Measurements from ENCODE around the gene CTSV. TPM values are rescaled to one million over a fixed set of nuclear protein-coding genes. Genes with fewer than 3 reads are reported as not detected.
"Not testable (repeated sequence)": the region's sequence is repeated elsewhere in the genome, so short reads cannot be mapped to it uniquely, and the experiment has no call there.

Gene CTSV
- polyA plus RNA-seq (2013), result not detected

DNA sequence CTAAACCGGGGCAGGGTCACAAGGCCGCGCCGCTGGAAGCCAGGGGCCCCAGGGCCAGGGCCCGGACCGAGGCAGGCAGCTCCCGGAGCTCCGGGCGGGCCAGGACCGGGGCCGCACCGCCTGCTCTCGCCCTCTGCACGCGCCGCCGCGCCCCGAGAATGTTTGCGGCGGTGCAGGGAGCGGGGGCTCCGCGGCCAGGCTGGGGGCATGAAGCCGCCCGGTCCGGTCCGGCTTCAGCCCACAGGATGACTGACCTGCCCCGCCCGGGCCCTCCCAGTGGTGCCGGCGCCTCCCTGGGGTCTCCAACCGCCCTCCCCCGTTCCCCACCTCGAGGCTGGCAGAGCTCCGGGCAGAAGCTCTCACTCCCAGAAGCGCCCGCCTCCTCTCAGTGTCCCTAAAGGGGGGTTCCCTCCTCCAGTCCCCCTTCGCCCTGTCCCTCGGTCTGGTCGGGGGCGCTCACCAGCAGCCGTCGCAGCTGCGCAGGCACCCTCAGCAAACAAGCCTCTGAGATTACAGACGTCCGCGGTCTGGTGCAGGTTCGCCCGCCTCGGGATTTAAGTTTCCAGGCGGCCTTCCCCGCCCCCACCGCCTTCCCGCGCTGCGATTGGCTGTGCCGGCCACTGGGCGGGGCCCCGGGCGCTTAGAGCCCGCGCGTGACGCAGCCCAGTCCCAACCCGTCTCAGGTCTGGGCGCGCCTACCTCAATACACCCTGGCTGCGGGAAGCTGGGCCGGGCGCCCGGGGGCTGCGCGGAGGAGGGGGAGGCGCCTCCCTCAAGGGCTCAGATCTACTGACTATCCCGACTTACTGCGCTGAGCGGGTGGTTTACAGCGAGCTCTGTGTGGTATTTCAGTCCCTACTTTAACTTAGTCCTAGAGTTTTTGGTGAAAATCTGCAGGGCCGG lies at the start of gene CTSV:
Gene CTSV, minus strand, starts transcription at position 532 of the 903 bp plus-strand sequence. CDS start 1,099 bp downstream, outside the sequence.
- CTCF ChIA-PET, result no interaction called here
- WGBS (ENCODE audit: insufficient coverage), result under 1% methylated on average over 53 of the region's 80 CpGs
- Histone ChIP-seq H3K27ac (ENCODE audit: insufficient read depth in 1 of 2, low read depth in 1 of 2, low read length in 2 of 2, poor library complexity in 1 of 2, severe bottlenecking in 2 of 2) (no peak within 1 kb of the TSS), H3K36me3 (ENCODE audit: control insufficient read depth in 4 of 4, insufficient read depth in 4 of 4, low read length in 3 of 4) (no peaks in the 10 kb centered on the region), H3K9me3 (ENCODE audit: control extremely low read depth in 1 of 5, control insufficient read depth in 4 of 5, insufficient read depth in 2 of 5, low read depth in 1 of 5, low read length in 4 of 5) (peaks cover 0 to 8% (median 4%) of the 10 kb centered on the region in 5 experiments), H3K4me3 (ENCODE audit: control insufficient read depth in 1 of 7, extremely low read depth in 1 of 7, insufficient read depth in 4 of 7, low read depth in 2 of 7, low read length in 6 of 7) (peak within 1 kb of the TSS in 6 of 7 experiments; percentile 26 to 76 (median 60)), H3K4me1 (ENCODE audit: control extremely low read depth in 1 of 4, control insufficient read depth in 4 of 4, insufficient read depth in 4 of 4, low read length in 3 of 4) (peaks cover 0 to 14% (median 13%) of the 10 kb centered on the region in 4 experiments), H3K27me3 (replicated peaks in 2 of 5; ENCODE audit: control insufficient read depth in 4 of 5, insufficient read depth in 5 of 5, low read length in 4 of 5) (peaks cover 11 to 69% (median 25%) of the 10 kb centered on the region in 5 experiments)
- DNase-seq, result peak; percentile 78 to 89 (median 87)
- POLR2A ChIA-PET, result no interaction called here

DNA sequence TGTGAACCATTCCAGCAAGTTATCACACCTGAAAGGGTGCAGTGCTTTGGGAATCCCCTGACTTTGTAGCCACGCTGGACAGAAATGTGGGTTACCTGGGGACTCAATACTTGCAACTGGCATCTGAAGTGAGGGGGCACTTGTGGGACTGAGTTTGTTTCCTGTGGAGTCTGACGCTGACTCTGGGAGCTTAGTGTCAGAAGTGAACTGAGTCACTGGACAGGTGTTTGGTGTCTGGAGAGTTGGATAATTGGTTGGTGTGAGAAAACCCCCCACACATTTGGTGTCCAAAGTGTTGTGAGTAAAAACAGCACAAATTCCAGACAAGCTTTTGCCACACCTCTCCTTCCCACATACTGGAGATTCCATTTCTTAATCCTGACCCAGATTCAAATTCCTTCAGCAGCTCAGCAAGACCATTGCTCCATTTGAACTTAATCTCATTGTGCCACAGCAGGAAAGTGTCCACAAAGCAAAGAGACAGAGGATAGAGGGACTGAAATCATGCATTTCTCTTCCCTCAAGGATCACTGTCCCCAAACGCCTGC lies 48.8 kb upstream of the CTSV start:
- peaks cover 0 to 21% (median 7%) of the 10 kb centered on the region in 5 experiments for H3K27me3 ChIP-seq (replicated peaks in 2 of 5; ENCODE audit: control insufficient read depth in 4 of 5, insufficient read depth in 5 of 5, low read length in 4 of 5)
- 76% methylated on average over 2 of the region's 3 CpGs for WGBS (ENCODE audit: insufficient coverage)
- H3K36me3 ChIP-seq (ENCODE audit: control insufficient read depth in 4 of 4, insufficient read depth in 4 of 4, low read length in 3 of 4); H3K27ac ChIP-seq (ENCODE audit: insufficient read depth in 1 of 2, low read depth in 1 of 2, low read length in 2 of 2, poor library complexity in 1 of 2, severe bottlenecking in 2 of 2); DNase-seq; H3K4me3 ChIP-seq (ENCODE audit: control insufficient read depth in 1 of 7, extremely low read depth in 1 of 7, insufficient read depth in 4 of 7, low read depth in 2 of 7, low read length in 6 of 7); POLR2A ChIA-PET; H3K4me1 ChIP-seq (ENCODE audit: control extremely low read depth in 1 of 4, control insufficient read depth in 4 of 4, insufficient read depth in 4 of 4, low read length in 3 of 4); H3K9me3 ChIP-seq (ENCODE audit: control extremely low read depth in 1 of 5, control insufficient read depth in 4 of 5, insufficient read depth in 2 of 5, low read depth in 1 of 5, low read length in 4 of 5): not testable (repeated sequence)
- CTCF ChIA-PET, result interaction anchor here (1.3 kb wide), 1 partner anchor 17 kb away, joined by 3 read pairs; no protein-coding TSS in a partner anchor

DNA sequence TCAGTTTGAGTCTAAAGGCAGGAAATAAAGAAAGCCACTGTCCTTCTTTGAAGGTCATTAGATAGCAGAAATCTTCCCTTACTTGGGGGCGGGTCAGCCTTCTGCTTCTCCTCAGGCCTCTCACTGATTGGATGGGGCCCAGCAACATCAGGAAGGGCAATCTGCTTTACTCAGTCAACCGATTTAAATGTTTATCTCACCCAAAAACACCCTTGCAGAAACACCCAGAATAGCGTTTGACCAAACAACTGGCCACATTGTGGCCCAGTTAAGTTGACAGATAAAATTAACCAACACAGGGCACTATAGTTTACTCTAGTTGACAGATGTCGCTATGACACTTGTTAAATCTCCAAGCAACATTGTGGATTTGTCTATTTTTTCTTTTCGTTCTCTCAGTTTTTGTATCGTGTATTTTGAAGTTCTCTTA lies 45.6 kb upstream of the CTSV start:
- DNase-seq, result peak in 1 of 3 donors; percentile 14
- H3K9me3 ChIP-seq (ENCODE audit: control extremely low read depth in 1 of 5, control insufficient read depth in 4 of 5, insufficient read depth in 2 of 5, low read depth in 1 of 5, low read length in 4 of 5); H3K27ac ChIP-seq (ENCODE audit: insufficient read depth in 1 of 2, low read depth in 1 of 2, low read length in 2 of 2, poor library complexity in 1 of 2, severe bottlenecking in 2 of 2); H3K4me1 ChIP-seq (ENCODE audit: control extremely low read depth in 1 of 4, control insufficient read depth in 4 of 4, insufficient read depth in 4 of 4, low read length in 3 of 4); H3K4me3 ChIP-seq (ENCODE audit: control insufficient read depth in 1 of 7, extremely low read depth in 1 of 7, insufficient read depth in 4 of 7, low read depth in 2 of 7, low read length in 6 of 7); CTCF ChIA-PET; H3K36me3 ChIP-seq (ENCODE audit: control insufficient read depth in 4 of 4, insufficient read depth in 4 of 4, low read length in 3 of 4); POLR2A ChIA-PET: not testable (repeated sequence)
- 83% methylated on average over 4 of the region's 6 CpGs for WGBS (ENCODE audit: insufficient coverage)
- peaks cover 0 to 29% (median 8%) of the 10 kb centered on the region in 5 experiments for H3K27me3 ChIP-seq (replicated peaks in 2 of 5; ENCODE audit: control insufficient read depth in 4 of 5, insufficient read depth in 5 of 5, low read length in 4 of 5)

DNA sequence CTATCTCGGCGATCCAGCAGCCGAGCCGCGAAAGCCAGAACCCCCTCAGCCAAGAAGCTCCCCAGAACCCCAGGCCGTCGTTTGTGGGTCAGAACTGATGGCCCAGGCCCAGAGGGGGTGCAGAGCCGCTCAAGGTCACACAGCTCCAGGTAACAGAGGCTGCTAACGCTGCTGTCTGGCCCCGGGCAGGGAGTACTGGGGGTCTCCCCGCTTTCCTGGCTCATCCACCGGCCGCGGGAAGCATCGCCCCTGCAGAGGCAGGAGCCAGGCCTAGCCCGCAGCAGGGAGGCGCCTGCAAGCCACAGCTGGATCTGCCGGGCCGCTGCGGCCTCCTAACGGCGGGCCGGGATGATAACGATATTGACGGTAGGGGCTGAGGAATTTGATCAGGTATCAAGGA lies 39.4 kb upstream of the CTSV start:
- no peak overlapping the region for H3K4me3 ChIP-seq (ENCODE audit: control insufficient read depth in 1 of 7, extremely low read depth in 1 of 7, insufficient read depth in 4 of 7, low read depth in 2 of 7, low read length in 6 of 7)
- peaks cover 0 to 4% (median 0%) of the 10 kb centered on the region in 4 experiments for H3K4me1 ChIP-seq (ENCODE audit: control extremely low read depth in 1 of 4, control insufficient read depth in 4 of 4, insufficient read depth in 4 of 4, low read length in 3 of 4)
- DNase-seq, result no peak
- POLR2A ChIA-PET, result no interaction called here
- H3K27ac ChIP-seq (ENCODE audit: insufficient read depth in 1 of 2, low read depth in 1 of 2, low read length in 2 of 2, poor library complexity in 1 of 2, severe bottlenecking in 2 of 2), result no peak overlapping the region
- WGBS (ENCODE audit: insufficient coverage), result 59% methylated on average over 17 of the region's 25 CpGs
- CTCF ChIA-PET, result no interaction called here
- peaks cover 0 to 2% (median 0%) of the 10 kb centered on the region in 5 experiments for H3K9me3 ChIP-seq (ENCODE audit: control extremely low read depth in 1 of 5, control insufficient read depth in 4 of 5, insufficient read depth in 2 of 5, low read depth in 1 of 5, low read length in 4 of 5)
- H3K27me3 ChIP-seq (replicated peaks in 2 of 5; ENCODE audit: control insufficient read depth in 4 of 5, insufficient read depth in 5 of 5, low read length in 4 of 5), result peaks cover 0 to 71% (median 22%) of the 10 kb centered on the region in 5 experiments
- no peaks in the 10 kb centered on the region for H3K36me3 ChIP-seq (ENCODE audit: control insufficient read depth in 4 of 4, insufficient read depth in 4 of 4, low read length in 3 of 4)

GRCh38 chr9:97077452-97078295 lies 38.7 kb upstream of the CTSV start:
- peaks cover 0 to 4% (median 0%) of the 10 kb centered on the region in 4 experiments for H3K4me1 ChIP-seq (ENCODE audit: control extremely low read depth in 1 of 4, control insufficient read depth in 4 of 4, insufficient read depth in 4 of 4, low read length in 3 of 4)
- no peaks in the 10 kb centered on the region for H3K9me3 ChIP-seq (ENCODE audit: control extremely low read depth in 1 of 5, control insufficient read depth in 4 of 5, insufficient read depth in 2 of 5, low read depth in 1 of 5, low read length in 4 of 5)
- 52% methylated on average over 32 of the region's 37 CpGs for WGBS (ENCODE audit: insufficient coverage)
- CTCF ChIA-PET, result no interaction called here
- POLR2A ChIA-PET, result no interaction called here
- no peaks in the 10 kb centered on the region for H3K36me3 ChIP-seq (ENCODE audit: control insufficient read depth in 4 of 4, insufficient read depth in 4 of 4, low read length in 3 of 4)
- peak overlapping the region in 1 of 7 experiments; percentile 8 for H3K4me3 ChIP-seq (ENCODE audit: control insufficient read depth in 1 of 7, extremely low read depth in 1 of 7, insufficient read depth in 4 of 7, low read depth in 2 of 7, low read length in 6 of 7)
- DNase-seq, result no peak
- H3K27ac ChIP-seq (ENCODE audit: insufficient read depth in 1 of 2, low read depth in 1 of 2, low read length in 2 of 2, poor library complexity in 1 of 2, severe bottlenecking in 2 of 2), result no peak overlapping the region
- H3K27me3 ChIP-seq (replicated peaks in 2 of 5; ENCODE audit: control insufficient read depth in 4 of 5, insufficient read depth in 5 of 5, low read length in 4 of 5), result peaks cover 0 to 77% (median 23%) of the 10 kb centered on the region in 5 experiments

DNA sequence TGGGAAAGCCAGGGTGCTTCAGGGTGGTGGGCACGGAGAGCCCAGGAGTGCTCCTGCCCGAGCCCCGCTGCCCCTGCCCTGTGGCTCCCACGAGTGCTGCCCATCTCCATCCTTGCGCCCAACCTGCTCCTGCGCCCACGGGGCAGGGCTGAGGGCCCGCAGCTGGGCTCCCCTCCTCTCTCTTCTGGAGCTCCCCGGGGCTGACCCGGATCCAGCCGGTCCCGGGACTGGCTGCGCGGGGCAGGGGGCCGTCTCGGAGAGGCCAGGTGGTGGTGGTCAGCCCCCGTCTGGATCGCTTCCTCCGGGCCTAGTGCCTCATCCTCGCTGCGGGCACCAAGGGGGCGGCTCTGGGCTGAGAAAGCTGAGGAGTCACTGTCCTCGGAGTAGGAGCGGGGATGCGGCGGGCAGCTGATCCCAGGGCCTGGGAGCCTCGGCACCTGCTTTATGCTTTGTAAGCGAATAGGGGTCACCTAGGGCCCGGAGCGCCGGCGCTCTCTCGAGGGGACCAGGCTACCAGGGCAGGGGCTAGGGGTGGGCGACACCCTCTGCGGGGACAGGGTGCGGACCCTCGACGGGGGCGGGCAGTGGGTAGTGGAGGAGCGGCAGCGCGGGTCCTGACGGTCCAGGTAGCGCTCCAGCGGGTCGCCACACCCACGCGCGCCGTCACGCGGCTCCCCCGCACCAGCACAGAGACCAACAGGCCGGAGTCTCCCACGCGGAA lies 37.9 kb upstream of the CTSV start:
- H3K9me3 ChIP-seq (ENCODE audit: control extremely low read depth in 1 of 5, control insufficient read depth in 4 of 5, insufficient read depth in 2 of 5, low read depth in 1 of 5, low read length in 4 of 5); H3K36me3 ChIP-seq (ENCODE audit: control insufficient read depth in 4 of 4, insufficient read depth in 4 of 4, low read length in 3 of 4); POLR2A ChIA-PET; CTCF ChIA-PET; H3K4me1 ChIP-seq (ENCODE audit: control extremely low read depth in 1 of 4, control insufficient read depth in 4 of 4, insufficient read depth in 4 of 4, low read length in 3 of 4); H3K27ac ChIP-seq (ENCODE audit: insufficient read depth in 1 of 2, low read depth in 1 of 2, low read length in 2 of 2, poor library complexity in 1 of 2, severe bottlenecking in 2 of 2): not testable (repeated sequence)
- Histone ChIP-seq H3K4me3 (ENCODE audit: control insufficient read depth in 1 of 7, extremely low read depth in 1 of 7, insufficient read depth in 4 of 7, low read depth in 2 of 7, low read length in 6 of 7) (peak overlapping the region in 1 of 7 experiments; percentile 8), H3K27me3 (replicated peaks in 2 of 5; ENCODE audit: control insufficient read depth in 4 of 5, insufficient read depth in 5 of 5, low read length in 4 of 5) (peaks cover 0 to 85% (median 29%) of the 10 kb centered on the region in 5 experiments)
- WGBS (ENCODE audit: insufficient coverage), result 9% methylated on average over 51 of the region's 56 CpGs
- peak in 1 of 3 donors; percentile 0 for DNase-seq

Measured in common myeloid progenitor, CD34-positive (primary cell).